Epithelial cell of esophagus (primary cell): ENCODE data around the gene CDC42EP4.
A peak's percentile ranks its signal among the peaks of the same experiment; 100 is the strongest.
"Not testable (repeated sequence)": the region's sequence is repeated elsewhere in the genome, so short reads cannot be mapped to it uniquely, and the experiment has no call there.

Source experiments
- DNase-seq: peaks from one replicate; pipeline ENCODE4 v3.0.0; 2010; ENCODE audit warnings: low read depth
- H3K4me3 ChIP-seq: 2 replicates; pipeline ENCODE4 v1.5.1; 2011; ENCODE audit warnings: mild to moderate bottlenecking, low read length, control low read depth
- TF ChIP-seq, protein P1 (sequence below): IDR thresholded peaks from 2 replicates; pipeline ENCODE4 v1.5.1; 2011; ENCODE audit warnings: low read depth, mild to moderate bottlenecking, low read length, control low read depth, inconsistent platforms; ENCODE audit not compliant: insufficient read depth; ENCODE audit errors: missing control alignments

The CDC42EP4 gene

DNA sequence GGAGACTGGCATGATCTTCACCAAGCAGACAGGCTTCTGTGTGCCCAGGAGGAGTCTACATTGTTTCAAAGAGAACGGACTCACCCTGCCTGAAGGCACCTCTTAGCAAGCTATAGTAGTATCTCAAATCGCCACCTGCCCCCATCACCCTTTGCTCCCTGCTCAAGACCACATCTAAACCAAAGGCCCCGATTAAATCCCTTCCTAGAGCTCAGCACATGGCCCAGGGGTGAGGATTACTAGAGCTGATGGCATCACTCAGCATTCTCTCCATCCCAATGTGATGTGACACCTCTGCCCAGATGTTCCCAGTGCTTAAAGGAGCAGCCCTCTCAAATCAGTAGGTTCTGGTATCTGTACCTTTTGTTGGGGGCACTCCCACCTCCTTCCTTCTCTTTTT, 8.0 kb upstream of the CDC42EP4 start:
- H3K4me3 ChIP-seq = no peak overlapping the region
- no peak for DNase-seq
- TF ChIP-seq, protein P1, sequence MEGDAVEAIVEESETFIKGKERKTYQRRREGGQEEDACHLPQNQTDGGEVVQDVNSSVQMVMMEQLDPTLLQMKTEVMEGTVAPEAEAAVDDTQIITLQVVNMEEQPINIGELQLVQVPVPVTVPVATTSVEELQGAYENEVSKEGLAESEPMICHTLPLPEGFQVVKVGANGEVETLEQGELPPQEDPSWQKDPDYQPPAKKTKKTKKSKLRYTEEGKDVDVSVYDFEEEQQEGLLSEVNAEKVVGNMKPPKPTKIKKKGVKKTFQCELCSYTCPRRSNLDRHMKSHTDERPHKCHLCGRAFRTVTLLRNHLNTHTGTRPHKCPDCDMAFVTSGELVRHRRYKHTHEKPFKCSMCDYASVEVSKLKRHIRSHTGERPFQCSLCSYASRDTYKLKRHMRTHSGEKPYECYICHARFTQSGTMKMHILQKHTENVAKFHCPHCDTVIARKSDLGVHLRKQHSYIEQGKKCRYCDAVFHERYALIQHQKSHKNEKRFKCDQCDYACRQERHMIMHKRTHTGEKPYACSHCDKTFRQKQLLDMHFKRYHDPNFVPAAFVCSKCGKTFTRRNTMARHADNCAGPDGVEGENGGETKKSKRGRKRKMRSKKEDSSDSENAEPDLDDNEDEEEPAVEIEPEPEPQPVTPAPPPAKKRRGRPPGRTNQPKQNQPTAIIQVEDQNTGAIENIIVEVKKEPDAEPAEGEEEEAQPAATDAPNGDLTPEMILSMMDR = no peak

DNA sequence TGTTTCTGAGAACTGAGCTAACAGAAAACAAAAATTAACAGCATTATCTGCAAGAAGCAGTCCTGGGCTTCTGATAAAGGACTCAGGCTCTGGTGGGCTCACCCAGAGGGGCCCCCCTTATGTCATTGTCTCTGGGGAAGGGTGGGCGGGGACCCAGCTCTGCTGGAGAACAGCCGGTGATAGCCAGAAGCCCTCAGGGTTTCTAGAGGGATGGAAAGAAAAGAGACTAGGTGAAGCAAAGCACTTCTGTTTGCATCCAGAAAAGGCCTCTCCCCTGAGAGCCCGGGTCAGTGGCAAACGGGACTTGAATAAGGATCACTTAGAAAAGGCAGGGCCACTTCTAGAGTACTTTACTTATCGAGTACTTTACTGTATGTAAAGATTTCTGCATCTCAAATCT, 7.0 kb upstream of the CDC42EP4 start:
- H3K4me3 ChIP-seq = no peak overlapping the region
- no peak for DNase-seq
- TF ChIP-seq, protein P1 = no peak

DNA sequence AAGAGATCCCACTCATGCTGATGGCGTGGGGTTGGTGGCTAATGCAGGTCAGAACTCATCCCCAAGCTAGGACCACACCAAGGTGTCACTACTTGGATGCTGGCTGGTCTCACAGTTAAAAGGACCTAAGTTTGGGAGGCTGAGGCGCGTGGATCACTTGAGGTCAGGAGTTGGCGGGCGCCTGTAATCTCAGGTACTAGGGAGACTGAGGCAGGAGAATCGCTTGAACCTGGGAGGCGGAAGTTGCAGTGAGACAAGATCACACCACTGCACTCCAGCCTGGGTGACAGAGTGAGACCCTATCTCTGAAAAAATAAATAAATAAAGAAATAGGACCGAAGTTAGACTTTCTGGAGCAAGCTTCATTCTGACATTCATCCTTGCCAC, 6.6 kb upstream of the CDC42EP4 start:
- TF ChIP-seq, protein P1 = no peak
- DNase-seq = no peak
- H3K4me3 ChIP-seq = no peak overlapping the region

- TF ChIP-seq, protein P1 = no peak
- DNase-seq = no peak
- no peak overlapping the region for H3K4me3 ChIP-seq
These were observed 6.0 kb upstream of the CDC42EP4 start for GRCh38 chr17:73317513-73318426.

DNA sequence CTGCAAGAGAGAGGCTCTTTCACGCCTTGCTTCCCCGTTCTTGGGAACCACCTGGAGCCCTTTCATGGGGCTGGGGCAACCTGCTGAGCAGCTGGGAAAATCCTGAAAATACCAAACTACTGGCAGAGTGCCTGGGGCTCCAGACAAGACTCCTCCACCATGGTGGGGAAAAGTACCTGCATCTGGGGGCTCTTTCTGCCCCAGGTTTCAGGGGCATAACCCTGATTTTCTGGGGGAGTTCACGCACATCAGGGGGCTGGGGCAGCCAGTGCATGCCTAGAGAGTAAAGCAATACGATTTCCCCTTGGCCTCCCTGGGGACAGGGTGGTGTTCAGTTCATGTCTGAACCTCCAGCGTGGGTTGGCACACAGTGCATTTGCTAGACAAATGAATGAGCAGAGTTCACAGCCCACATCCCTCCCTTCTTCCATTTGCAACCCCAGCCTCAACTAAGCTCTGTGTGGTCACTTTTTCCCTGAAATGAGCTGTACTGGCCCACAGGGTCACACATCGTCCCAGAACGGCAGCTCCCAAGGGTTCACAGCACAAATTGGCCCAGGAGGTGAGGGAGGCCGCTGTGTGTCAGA, 5.2 kb upstream of the CDC42EP4 start:
- no peak overlapping the region for H3K4me3 ChIP-seq
- TF ChIP-seq, protein P1 = no peak
- DNase-seq = no peak

GRCh38 chr17:73315471-73315870, 3.7 kb upstream of the CDC42EP4 start:
- TF ChIP-seq, protein P1 = no peak
- H3K4me3 ChIP-seq = no peak overlapping the region
- peak; percentile 73 for DNase-seq

GRCh38 chr17:73313526-73314127, 1.8 kb upstream of the CDC42EP4 start:
- no peak overlapping the region for H3K4me3 ChIP-seq
- DNase-seq = no peak
- TF ChIP-seq, protein P1 = no peak

GRCh38 chr17:73312887-73313286, 1.1 kb upstream of the CDC42EP4 start:
- H3K4me3 ChIP-seq, DNase-seq: not testable (repeated sequence)
